H1 (cell line): ENCODE measurements around the gene ACVR2B.

Source experiments
- CEBPB ChIP-seq: IDR thresholded peaks from 2 replicates; pipeline ENCODE4 v1.6.1; 2012; ENCODE audit warnings: low read depth, low read length
- CHD2 ChIP-seq: IDR thresholded peaks from 2 replicates; pipeline ENCODE4 v1.6.1; 2012; ENCODE audit warnings: low read length, improper control_type of control experiment
- EP300 ChIP-seq, 2 experiments: IDR thresholded peaks; 1 replicate in 1 of 2; 2 replicates in 1 of 2; pipeline ENCODE4 v1.6.1; 2011 to 2012; ENCODE audit warnings: low read depth in 2 of 2, low read length in 2 of 2, mild to moderate bottlenecking in 2 of 2, borderline replicate concordance in 1 of 2, inconsistent platforms in 1 of 2, moderate library complexity in 1 of 2
- EZH2 ChIP-seq: fragments of 200-600 bp; sonication (generic); IDR thresholded peaks from 2 replicates; pipeline ENCODE4 v1.7.1; 2012; ENCODE audit warnings: low read depth, mild to moderate bottlenecking, moderate library complexity, low read length, inconsistent platforms; ENCODE audit not compliant: severe bottlenecking
- JUN ChIP-seq: IDR thresholded peaks from 2 replicates; pipeline ENCODE4 v1.6.1; 2011; ENCODE audit warnings: low read depth, mild to moderate bottlenecking, improper control_type of control experiment, low read length
- MAX ChIP-seq: IDR thresholded peaks from 2 replicates; pipeline ENCODE4 v1.6.1; 2012; ENCODE audit warnings: inconsistent platforms
- NANOG ChIP-seq: IDR thresholded peaks from 2 replicates; pipeline ENCODE4 v1.6.1; 2011; ENCODE audit warnings: low read length, low read depth, mild to moderate bottlenecking, inconsistent platforms; ENCODE audit not compliant: insufficient read depth, poor library complexity, severe bottlenecking
- POLR2AphosphoS5 ChIP-seq: IDR thresholded peaks from 2 replicates; pipeline ENCODE4 v1.6.1; 2011; ENCODE audit warnings: low read depth, low read length
- SP1 ChIP-seq: IDR thresholded peaks from 2 replicates; pipeline ENCODE4 v1.6.1; 2011; ENCODE audit warnings: low read depth, low read length
- TCF12 ChIP-seq: IDR thresholded peaks from 2 replicates; pipeline ENCODE4 v1.6.1; 2011; ENCODE audit warnings: low read depth, mild to moderate bottlenecking, low read length
- TF ChIP-seq, protein P1 (sequence below), 3 experiments: IDR thresholded peaks; 1 replicate in 2 of 3; 2 replicates in 1 of 3; pipeline versions ENCODE4 v1.5.1 to v1.6.1; 2011; ENCODE audit warnings: low read length in 3 of 3, mild to moderate bottlenecking in 3 of 3, inconsistent platforms in 2 of 3, low read depth in 1 of 3, moderate library complexity in 1 of 3; ENCODE audit not compliant: insufficient read depth in 1 of 3; ENCODE audit errors: control extremely low read depth in 1 of 3

DNA sequence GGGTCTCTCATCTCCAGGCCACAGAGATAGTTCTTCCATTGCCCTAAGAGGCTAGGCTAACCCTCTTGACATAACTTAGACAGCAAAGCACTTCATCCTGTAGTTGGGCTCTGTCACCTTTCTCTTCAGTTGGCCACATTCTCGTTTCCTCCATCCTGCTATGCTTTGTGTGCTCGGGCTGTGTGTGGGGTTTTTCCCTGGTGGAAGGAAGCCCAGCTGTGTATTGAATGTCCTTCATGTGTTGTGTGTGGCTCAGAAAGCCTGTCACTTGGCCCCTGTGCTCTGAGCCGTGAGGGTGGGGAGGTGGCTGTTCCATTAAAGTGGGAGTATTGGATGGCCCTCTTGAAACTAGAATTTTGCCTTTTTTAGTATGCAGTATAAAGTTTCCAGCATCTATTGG lies 33.6 kb downstream of the ACVR2B start:
- TF ChIP-seq JUN (no peak), POLR2AphosphoS5 (no peak), EZH2 (no peak), NANOG (no peak), MAX (no peak), TCF12 (no peak), EP300 (IDR thresholded peaks at IDR 0.05; ENCODE audit: borderline replicate concordance in 1 of 2, low read depth in 2 of 2, low read length in 2 of 2) (no peak), SP1 (no peak), CHD2 (no peak), CEBPB (no peak)
- TF ChIP-seq, protein P1, sequence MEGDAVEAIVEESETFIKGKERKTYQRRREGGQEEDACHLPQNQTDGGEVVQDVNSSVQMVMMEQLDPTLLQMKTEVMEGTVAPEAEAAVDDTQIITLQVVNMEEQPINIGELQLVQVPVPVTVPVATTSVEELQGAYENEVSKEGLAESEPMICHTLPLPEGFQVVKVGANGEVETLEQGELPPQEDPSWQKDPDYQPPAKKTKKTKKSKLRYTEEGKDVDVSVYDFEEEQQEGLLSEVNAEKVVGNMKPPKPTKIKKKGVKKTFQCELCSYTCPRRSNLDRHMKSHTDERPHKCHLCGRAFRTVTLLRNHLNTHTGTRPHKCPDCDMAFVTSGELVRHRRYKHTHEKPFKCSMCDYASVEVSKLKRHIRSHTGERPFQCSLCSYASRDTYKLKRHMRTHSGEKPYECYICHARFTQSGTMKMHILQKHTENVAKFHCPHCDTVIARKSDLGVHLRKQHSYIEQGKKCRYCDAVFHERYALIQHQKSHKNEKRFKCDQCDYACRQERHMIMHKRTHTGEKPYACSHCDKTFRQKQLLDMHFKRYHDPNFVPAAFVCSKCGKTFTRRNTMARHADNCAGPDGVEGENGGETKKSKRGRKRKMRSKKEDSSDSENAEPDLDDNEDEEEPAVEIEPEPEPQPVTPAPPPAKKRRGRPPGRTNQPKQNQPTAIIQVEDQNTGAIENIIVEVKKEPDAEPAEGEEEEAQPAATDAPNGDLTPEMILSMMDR (IDR thresholded peaks at IDR 0.05; ENCODE audit: control extremely low read depth in 1 of 3, insufficient read depth in 1 of 3, low read depth in 1 of 3, low read length in 3 of 3) = no peak
